Small intestine (tissue), 7 donors: ENCODE measurements around the gene MGAT5B. TPM values are rescaled to one million over a fixed set of nuclear protein-coding genes. Genes with fewer than 3 reads are reported as not detected.
"Not testable (repeated sequence)": the region's sequence is repeated elsewhere in the genome, so short reads cannot be mapped to it uniquely, and the experiment has no call there.

Experiments
- DNase-seq, 2 donors: peaks; one replicate each; pipeline versions ENCODE4 v3.0.0 to v3.0.0-alpha.2; 2013
- FAIRE-seq: peaks from 2 replicates; lab custom pipeline; 2012; peaks lifted over from hg19 to GRCh38; lab: Jason Lieb, UNC
- H3K27ac ChIP-seq, 3 donors: one replicate each; pipeline ENCODE4 v1.5.1; 2013; ENCODE audit warnings: low read length in 2 of 3, mild to moderate bottlenecking in 2 of 3, control low read depth in 1 of 3, inconsistent platforms in 1 of 3, low read depth in 1 of 3, moderate library complexity in 1 of 3
- H3K27me3 ChIP-seq, 3 donors: one replicate each; pipeline ENCODE4 v1.6.1; 2013; ENCODE audit warnings: low read length in 3 of 3, inconsistent platforms in 1 of 3; ENCODE audit not compliant: control insufficient read depth in 3 of 3, insufficient read depth in 3 of 3
- H3K36me3 ChIP-seq, 3 donors: one replicate each; pipeline ENCODE4 v1.6.1; 2013; ENCODE audit warnings: low read length in 3 of 3, inconsistent platforms in 1 of 3, low read depth in 1 of 3, mild to moderate bottlenecking in 1 of 3, moderate library complexity in 1 of 3; ENCODE audit not compliant: control insufficient read depth in 3 of 3, insufficient read depth in 2 of 3
- H3K4me1 ChIP-seq, 3 donors: one replicate each; pipeline ENCODE4 v1.6.1; 2013; ENCODE audit warnings: low read length in 2 of 3, inconsistent platforms in 1 of 3, low read depth in 1 of 3, mild to moderate bottlenecking in 1 of 3, moderate library complexity in 1 of 3; ENCODE audit not compliant: control insufficient read depth in 3 of 3, insufficient read depth in 2 of 3
- H3K4me3 ChIP-seq, 3 donors: one replicate each; pipeline ENCODE4 v1.5.1; 2013; ENCODE audit warnings: low read length in 3 of 3, control low read depth in 1 of 3, inconsistent platforms in 1 of 3, low read depth in 1 of 3, mild to moderate bottlenecking in 1 of 3, moderate library complexity in 1 of 3
- H3K9me3 ChIP-seq, 2 donors: one replicate each; pipeline ENCODE4 v1.6.1; 2013; ENCODE audit warnings: low read depth in 1 of 2, low read length in 1 of 2; ENCODE audit not compliant: control insufficient read depth in 2 of 2, insufficient read depth in 1 of 2
- WGBS, 3 donors: extraction: QIAGEN DNeasy Blood & Tissue Kit; methylation state at CpG; one replicate each; pipeline ENCODE4 v1.1.7; 2013; 5-methylcytosine and 5-hydroxymethylcytosine counted together
- polyA plus RNA-seq, 4 donors: library from polyadenylated mRNA; stranded (reverse) in 3 of 4; unstranded in 1 of 4; fragments of 200-250 nt in 3 of 4; fragments of 120-200 nt in 1 of 4; gene quantifications; one replicate each; pipeline versions ENCODE4 v1.2.1 to v1.2.3, GENCODE V29; 2013
- donor health status: healthy with polysubstance abuse.
- donor health status: control.
- donor health status: control.
- donor health status: Bipolar disorder and iron deficiency.
- donor health status: healthy.

Gene MGAT5B
- polyA plus RNA-seq, 4 donors, result 0.40 TPM; not detected in 2

DNA sequence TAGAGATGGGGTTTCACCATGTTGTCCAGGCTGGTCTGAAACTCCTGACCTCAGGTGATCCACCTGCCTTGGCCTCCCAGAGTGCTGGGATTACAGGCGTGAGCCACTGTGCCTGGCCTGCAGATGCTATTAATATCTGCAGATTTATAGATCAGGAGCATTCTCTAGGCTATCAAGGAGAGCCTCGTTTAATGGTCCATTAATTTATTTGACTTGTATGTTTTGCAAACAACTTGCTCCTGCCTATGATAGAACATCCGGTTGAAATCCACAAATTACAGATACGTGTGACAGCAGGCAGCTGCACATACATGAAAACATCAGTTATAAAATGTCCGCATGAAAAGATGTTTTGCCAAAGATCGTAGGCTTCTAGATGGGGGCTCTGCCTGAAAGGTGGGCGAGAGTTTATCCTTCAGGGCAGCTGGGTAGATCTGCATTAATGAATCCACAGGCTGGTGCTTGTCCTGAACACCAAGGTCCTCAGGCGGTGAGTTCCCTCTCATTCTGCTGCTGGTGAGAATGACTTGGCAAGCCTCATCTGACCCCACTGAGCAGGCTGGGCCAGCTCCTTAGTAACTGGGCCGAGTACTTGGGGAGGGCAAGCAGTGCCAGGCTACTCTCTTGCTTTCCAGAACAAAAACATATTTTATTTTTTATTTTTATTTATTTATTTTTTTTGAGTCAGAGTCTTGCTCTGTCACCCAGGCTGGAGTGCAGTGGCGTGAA, 37.1 kb upstream of the MGAT5B start:
- no peak overlapping the region for H3K27ac ChIP-seq
- no peaks in the 10 kb centered on the region for H3K4me1 ChIP-seq
- whole genome bisulfite sequencing, 3 donors, result 64 to 80% (median 67%) methylated on average over 10 of the region's 10 CpGs
- no peak for DNase-seq
- H3K27me3 ChIP-seq, result peaks cover 0 to 13% (median 0%) of the 10 kb centered on the region in 3 donors
- peaks cover 0 to 2% of the 10 kb centered on the region in 2 donors for H3K9me3 ChIP-seq
- FAIRE-seq, result no peak
- H3K36me3 ChIP-seq, result no peaks in the 10 kb centered on the region
- H3K4me3 ChIP-seq, result no peak overlapping the region

DNA sequence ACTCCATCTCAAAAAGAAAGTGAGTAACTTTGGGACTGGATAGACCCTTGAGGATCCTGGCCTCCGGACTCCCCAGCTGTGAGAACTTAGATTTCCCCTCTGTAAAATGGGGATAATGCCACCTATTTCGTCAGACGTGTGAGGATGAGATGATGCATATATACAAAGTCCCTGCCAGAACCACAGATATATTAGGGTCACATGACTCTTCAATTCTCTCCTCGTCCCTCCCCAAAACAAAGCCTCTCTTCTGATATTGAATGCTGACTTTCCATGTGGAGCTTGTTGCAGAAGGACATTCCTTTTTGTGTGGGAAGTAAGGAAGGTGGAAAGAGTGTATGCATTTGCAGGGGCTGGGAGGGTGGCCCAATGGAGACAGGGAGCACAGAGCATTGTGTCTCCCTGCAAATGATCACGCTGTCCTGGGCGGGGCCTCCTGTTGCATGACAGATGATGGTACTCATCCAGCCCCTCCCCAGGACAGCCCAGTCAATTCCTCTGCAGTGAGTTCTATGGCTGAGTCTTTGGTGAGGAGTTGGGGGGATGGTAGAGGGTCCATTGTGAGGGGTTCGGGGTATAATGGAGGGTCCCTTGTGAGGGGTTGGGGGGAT, 35.1 kb upstream of the MGAT5B start:
- FAIRE-seq (no peak), DNase-seq (no peak)
- Histone ChIP-seq H3K4me1 (no peaks in the 10 kb centered on the region), H3K27me3 (peaks cover 0 to 13% (median 0%) of the 10 kb centered on the region in 3 donors), H3K36me3 (no peaks in the 10 kb centered on the region), H3K4me3 (no peak overlapping the region), H3K27ac (no peak overlapping the region), H3K9me3 (peaks cover 0 to 2% of the 10 kb centered on the region in 2 donors)
- 75 to 81% (median 80%) methylated on average over 7 of the region's 7 CpGs for WGBS, 3 donors

DNA sequence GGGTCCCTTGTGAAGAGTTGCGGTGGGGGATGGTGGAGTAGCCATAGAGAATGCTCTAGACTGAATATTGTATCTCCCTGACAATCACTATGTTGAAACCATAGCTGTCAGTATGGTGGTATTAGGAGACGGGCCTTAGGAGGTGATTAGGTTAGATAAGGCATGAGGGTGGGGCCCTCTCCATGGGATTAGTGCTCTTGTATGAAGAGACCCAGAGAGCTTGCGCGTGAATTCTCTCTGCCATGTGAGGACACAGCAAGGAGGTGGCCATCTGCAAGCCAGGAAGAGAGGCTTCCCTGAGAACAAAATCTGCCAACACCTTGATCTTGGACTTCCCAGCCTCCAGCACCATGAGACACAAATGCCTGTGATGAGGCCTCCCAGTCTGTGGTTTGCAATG, 34.5 kb upstream of the MGAT5B start:
- Histone ChIP-seq H3K36me3 (no peaks in the 10 kb centered on the region), H3K9me3 (peaks cover 0 to 2% of the 10 kb centered on the region in 2 donors), H3K27ac (no peak overlapping the region), H3K4me1 (no peaks in the 10 kb centered on the region), H3K27me3 (peaks cover 0 to 13% (median 0%) of the 10 kb centered on the region in 3 donors), H3K4me3 (no peak overlapping the region)
- no peak for DNase-seq
- no peak for FAIRE-seq
- 84 to 87% (median 86%) methylated on average over 4 of the region's 4 CpGs for WGBS, 3 donors

DNA sequence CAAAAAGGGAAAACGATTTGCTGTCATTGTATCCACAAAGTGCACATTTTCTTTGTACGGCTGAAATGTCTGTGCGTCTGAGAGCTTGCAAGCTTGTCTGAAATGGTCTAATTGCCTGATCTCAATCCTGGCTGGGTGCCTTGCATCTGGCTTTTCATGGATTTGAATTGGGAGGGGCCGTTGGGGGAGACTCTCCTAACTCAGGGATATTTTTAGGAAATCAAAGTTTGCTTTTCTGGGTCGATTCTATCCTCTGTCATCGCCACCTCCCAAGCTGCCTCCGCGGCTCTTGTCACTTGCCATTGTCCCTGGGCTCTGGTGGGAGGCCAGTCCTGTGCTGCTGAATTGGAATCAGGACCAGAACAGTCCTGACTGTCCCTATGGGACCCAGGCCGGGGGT, 33.3 kb upstream of the MGAT5B start:
- WGBS, 3 donors, result 62 to 65% (median 64%) methylated on average over 9 of the region's 9 CpGs

DNA sequence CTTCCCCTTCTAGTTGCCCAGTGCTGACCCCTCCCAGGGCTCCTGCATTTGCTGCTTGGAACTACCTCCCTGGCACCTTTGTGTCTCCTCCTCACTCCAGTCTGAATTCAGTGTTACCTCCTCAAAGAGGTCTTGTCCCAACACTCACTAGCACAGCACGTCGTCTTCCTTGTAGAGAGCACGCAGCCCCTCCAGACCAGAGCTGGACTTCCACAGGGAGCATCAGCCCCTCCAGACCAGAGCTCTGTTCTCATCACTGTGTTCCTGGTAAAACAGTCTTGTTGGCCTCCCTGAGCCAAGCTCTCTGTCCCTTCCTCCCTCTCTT, 27.8 kb upstream of the MGAT5B start:
- peaks cover 0 to 23% (median 0%) of the 10 kb centered on the region in 3 donors for H3K27me3 ChIP-seq
- 24 to 32% (median 32%) methylated on average over 3 of the region's 3 CpGs for WGBS, 3 donors
- H3K27ac ChIP-seq, result no peak overlapping the region
- no peak overlapping the region for H3K4me3 ChIP-seq
- no peaks in the 10 kb centered on the region for H3K9me3 ChIP-seq
- no peaks in the 10 kb centered on the region for H3K36me3 ChIP-seq
- no peak for DNase-seq
- no peak for FAIRE-seq
- no peaks in the 10 kb centered on the region for H3K4me1 ChIP-seq

More for the DNA sequence above, 33.3 kb upstream of the MGAT5B start:
- Histone ChIP-seq H3K4me3 (no peak overlapping the region), H3K27ac (no peak overlapping the region), H3K36me3 (no peaks in the 10 kb centered on the region), H3K4me1 (no peaks in the 10 kb centered on the region), H3K27me3 (peaks cover 0 to 12% (median 0%) of the 10 kb centered on the region in 3 donors), H3K9me3 (peaks cover 0 to 2% of the 10 kb centered on the region in 2 donors)
- FAIRE-seq (no peak), DNase-seq (no peak)

DNA sequence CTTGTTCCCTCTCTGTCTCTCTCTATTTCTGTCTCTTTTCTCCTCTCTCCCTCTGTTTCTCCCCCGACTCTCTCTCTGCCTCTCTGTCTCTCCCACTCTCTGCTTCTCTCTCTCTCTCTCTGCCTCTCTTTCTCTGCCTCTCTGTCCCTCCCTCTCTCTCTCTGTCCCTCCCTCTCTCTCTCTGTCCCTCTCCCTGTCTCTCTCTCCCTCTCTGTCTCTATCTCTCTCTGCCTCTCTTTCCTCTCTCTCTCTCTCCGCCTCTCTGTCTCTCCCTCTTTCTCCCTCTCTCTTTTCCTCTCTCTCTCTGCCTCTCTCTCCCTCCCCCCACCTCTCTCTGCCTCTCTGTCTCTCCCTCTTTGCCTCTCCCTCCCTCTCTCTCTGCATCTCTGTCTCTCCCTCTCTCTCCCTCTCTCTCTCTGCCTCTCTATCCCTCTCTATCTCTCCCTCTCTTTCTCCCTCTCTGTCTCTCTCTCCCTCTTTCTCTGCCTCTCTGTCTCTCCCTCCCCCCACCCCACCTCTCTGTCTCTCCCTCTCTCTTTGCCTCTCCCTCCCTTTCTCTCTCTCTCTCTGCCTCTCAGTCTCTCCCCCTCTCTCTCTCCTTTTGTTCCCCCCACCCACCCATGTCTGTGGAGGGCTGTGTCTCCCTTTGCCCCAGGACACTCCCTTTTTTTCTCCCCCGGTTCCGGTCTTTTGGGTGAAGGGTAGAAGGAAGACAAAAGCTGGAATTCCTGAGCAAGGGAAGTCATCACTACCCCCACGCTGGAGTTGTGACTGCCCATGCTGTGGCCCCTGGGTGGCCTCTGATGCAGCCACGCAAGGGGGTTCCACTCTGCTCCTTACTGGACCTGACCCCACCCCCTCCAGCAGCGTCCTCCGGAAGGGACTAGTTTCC, 27.1 kb upstream of the MGAT5B start:
- no peaks in the 10 kb centered on the region for H3K4me1 ChIP-seq
- 9 to 14% (median 12%) methylated on average over 8 of the region's 8 CpGs for WGBS, 3 donors
- FAIRE-seq, result no peak

DNA sequence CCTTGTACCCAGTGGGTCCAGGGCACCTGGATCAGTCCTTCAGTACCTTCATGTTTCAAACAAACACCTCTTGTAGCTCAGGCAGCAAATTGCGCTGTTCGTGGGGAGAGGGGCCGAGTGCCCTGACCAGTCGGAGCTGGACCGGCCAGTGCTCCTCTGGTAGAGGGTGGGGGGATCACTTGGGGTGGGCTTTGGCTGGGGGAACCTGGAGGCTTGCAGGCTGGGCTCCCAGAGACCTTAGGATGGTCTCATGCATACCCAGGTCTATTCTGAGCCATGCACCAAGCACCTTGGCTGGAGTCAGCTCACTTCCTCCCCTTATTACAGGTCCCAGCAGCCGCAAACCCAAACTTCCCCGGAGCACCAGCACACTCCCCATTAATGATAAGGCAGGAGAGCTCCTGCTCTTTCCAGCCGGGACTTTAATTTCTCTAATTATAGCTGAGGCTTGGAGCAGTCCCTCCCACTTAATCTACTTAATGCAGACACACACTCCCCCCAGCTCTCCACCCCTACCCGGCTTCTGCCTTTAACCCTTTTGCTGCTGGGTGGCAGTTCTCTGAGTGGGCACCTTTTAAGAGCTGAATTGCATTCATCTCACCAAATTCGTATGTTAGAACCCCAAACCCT, 26.3 kb upstream of the MGAT5B start:
- Histone ChIP-seq H3K9me3 (peaks cover 0 to 4% of the 10 kb centered on the region in 2 donors), H3K4me3 (no peak overlapping the region), H3K27me3 (peaks cover 0 to 23% (median 0%) of the 10 kb centered on the region in 3 donors), H3K36me3 (no peaks in the 10 kb centered on the region), H3K27ac (no peak overlapping the region), H3K4me1 (no peaks in the 10 kb centered on the region)
- 7 to 14% (median 11%) methylated on average over 10 of the region's 10 CpGs for WGBS, 3 donors
- no peak for DNase-seq
- FAIRE-seq, result no peak

More for the DNA sequence above, 27.1 kb upstream of the MGAT5B start:
- Histone ChIP-seq H3K27me3 (peaks cover 0 to 23% (median 0%) of the 10 kb centered on the region in 3 donors), H3K4me3 (no peak overlapping the region), H3K36me3 (no peaks in the 10 kb centered on the region), H3K9me3 (peaks cover 0 to 4% of the 10 kb centered on the region in 2 donors), H3K27ac (no peak overlapping the region)
- DNase-seq, result no peak

DNA sequence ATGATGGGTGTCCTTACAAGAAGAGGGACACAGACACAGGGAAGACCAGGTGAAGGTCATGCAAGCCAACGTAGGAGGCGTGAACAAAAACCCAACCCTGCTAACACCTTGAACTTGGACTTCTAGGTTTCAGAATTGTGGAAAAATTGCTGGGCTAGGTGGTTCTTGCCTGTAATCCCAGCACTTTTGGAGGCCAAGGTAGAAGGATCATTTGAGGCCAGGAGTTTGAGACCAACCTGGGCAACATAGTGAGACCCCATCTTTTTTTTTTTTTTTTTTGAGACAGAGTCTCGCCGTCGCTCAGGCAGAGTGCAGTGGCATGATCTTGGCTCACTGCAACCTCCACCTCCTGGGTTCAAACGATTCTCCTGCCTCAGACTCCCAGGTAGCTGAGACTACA, 25.1 kb upstream of the MGAT5B start:
- DNase-seq, H3K4me1 ChIP-seq, H3K4me3 ChIP-seq, H3K36me3 ChIP-seq, H3K9me3 ChIP-seq, H3K27ac ChIP-seq, FAIRE-seq: not testable (repeated sequence)
- 79 to 90% (median 89%) methylated on average over 6 of the region's 6 CpGs for WGBS, 3 donors
- H3K27me3 ChIP-seq, result peaks cover 0 to 23% (median 0%) of the 10 kb centered on the region in 3 donors
